H1 (cell line): ENCODE measurements around the gene P2RY11. TPM values are rescaled to one million over a fixed set of nuclear protein-coding genes. Genes with fewer than 3 reads are reported as not detected.

Experiments used
- CTCF ChIA-PET: fragments of 300-600 bp; sonication (Branson Sonifier 250); formaldehyde crosslinking; loops from one replicate; lab custom pipeline; 2021; ENCODE audit not compliant: partially characterized antibody; lab: Charles Lee
- POLR2A ChIA-PET: fragments of 300-600 bp; sonication (Branson Sonifier 250); formaldehyde crosslinking; loops from one replicate; lab custom pipeline; 2021; ENCODE audit warnings: inconsistent platforms; ENCODE audit not compliant: partially characterized antibody; lab: Charles Lee
- DNase-seq, 2 experiments: peaks; one replicate each; pipeline versions ENCODE4 v3.0.0 to v3.0.0-alpha.2; 2010 to 2022; ENCODE audit warnings: low spot score in 2 of 2, low read depth in 1 of 2, mixed read lengths in 1 of 2
- FAIRE-seq: peaks from 2 replicates; lab custom pipeline; 2011; peaks lifted over from hg19 to GRCh38; lab: Jason Lieb, UNC
- H2AFZ ChIP-seq: 2 replicates; pipeline ENCODE4 v1.8.1; 2012; ENCODE audit warnings: low read length, inconsistent platforms
- H2AK5ac ChIP-seq: 2 replicates; pipeline ENCODE4 v1.6.1; 2013; ENCODE audit warnings: low read depth, low read length
- H2BK120ac ChIP-seq: replicated peaks from 2 replicates; pipeline ENCODE3; 2013; ENCODE audit warnings: low read depth, low read length, inconsistent platforms
- H2BK12ac ChIP-seq: 2 replicates; pipeline ENCODE4 v1.6.1; 2013; ENCODE audit warnings: low read depth, low read length
- H2BK15ac ChIP-seq: 2 replicates; pipeline ENCODE4 v1.6.1; 2013; ENCODE audit warnings: low read length
- H2BK20ac ChIP-seq: 2 replicates; pipeline ENCODE4 v1.6.1; 2013; ENCODE audit warnings: low read length
- H2BK5ac ChIP-seq: 2 replicates; pipeline ENCODE4 v1.6.1; 2013; ENCODE audit warnings: low read depth, low read length
- H3K14ac ChIP-seq: 2 replicates; pipeline ENCODE4 v1.6.1; 2013; ENCODE audit warnings: inconsistent platforms; ENCODE audit not compliant: insufficient read length
- H3K18ac ChIP-seq: 2 replicates; pipeline ENCODE4 v1.6.1; 2013; ENCODE audit warnings: low read length; ENCODE audit errors: extremely low read depth
- H3K23ac ChIP-seq: 2 replicates; pipeline ENCODE4 v1.6.1; 2013; ENCODE audit warnings: inconsistent platforms; ENCODE audit not compliant: insufficient read length
- H3K23me2 ChIP-seq: 2 replicates; pipeline ENCODE4 v1.6.1; 2013; ENCODE audit warnings: low read depth, low read length
- H3K27ac ChIP-seq: 2 replicates; pipeline ENCODE4 v1.6.1; 2011; ENCODE audit warnings: low read depth, low read length, inconsistent platforms
- H3K27me3 ChIP-seq, 4 experiments: replicated peaks in 1 of 4; 1 replicate in 1 of 4; 2 replicates in 3 of 4; pipeline versions ENCODE4 v1.6.1 to v1.8.1; 2011 to 2013; ENCODE audit warnings: low read length in 3 of 4, mild to moderate bottlenecking in 3 of 4, inconsistent platforms in 2 of 4, mixed read lengths in 2 of 4, moderate library complexity in 1 of 4; ENCODE audit not compliant: control insufficient read depth in 3 of 4, insufficient read depth in 3 of 4; ENCODE audit errors: extremely low read depth in 1 of 4
- H3K36me3 ChIP-seq, 4 experiments: 2 replicates each; pipeline versions ENCODE4 v1.6.1 to v1.8.1; 2011 to 2013; ENCODE audit warnings: mild to moderate bottlenecking in 4 of 4, low read length in 3 of 4, moderate library complexity in 2 of 4, control low read depth in 1 of 4, inconsistent platforms in 1 of 4; ENCODE audit not compliant: insufficient read depth in 4 of 4, control insufficient read depth in 2 of 4
- H3K4ac ChIP-seq: replicated peaks from 2 replicates; pipeline ENCODE3; 2013; ENCODE audit warnings: low read length, low read depth, mixed read lengths, inconsistent platforms; ENCODE audit not compliant: insufficient read length
- H3K4me1 ChIP-seq, 4 experiments: replicated peaks in 1 of 4; 1 replicate in 1 of 4; 2 replicates in 3 of 4; pipeline versions ENCODE4 v1.6.1 to v1.8.1; 2011 to 2013; ENCODE audit warnings: low read length in 3 of 4, inconsistent platforms in 2 of 4, mixed read lengths in 1 of 4; ENCODE audit not compliant: insufficient read depth in 4 of 4, control insufficient read depth in 3 of 4
- H3K4me2 ChIP-seq, 2 experiments: 2 replicates each; pipeline versions ENCODE4 v1.6.1 to v1.8.1; 2011 to 2013; ENCODE audit warnings: low read depth in 2 of 2, low read length in 2 of 2, control low read depth in 1 of 2, inconsistent platforms in 1 of 2, mild to moderate bottlenecking in 1 of 2; ENCODE audit not compliant: insufficient read depth in 1 of 2
- H3K4me3 ChIP-seq, 4 experiments: fragments of 200-600, 300-600 bp in 1 of 4; sonication (generic), shearing (Covaris generic), sonication (Bioruptor Twin) in 1 of 4; 2 replicates each; pipeline versions ENCODE4 v1.5.1 to v1.8.1; 2011 to 2016; ENCODE audit warnings: low read length in 4 of 4, low read depth in 3 of 4, control low read depth in 2 of 4, inconsistent platforms in 2 of 4, mild to moderate bottlenecking in 2 of 4, mixed read lengths in 1 of 4, moderate library complexity in 1 of 4; ENCODE audit not compliant: insufficient read depth in 2 of 4; ENCODE audit errors: extremely low read depth in 1 of 4
- H3K56ac ChIP-seq: replicated peaks from 2 replicates; pipeline ENCODE3; 2013; ENCODE audit warnings: low read depth, mild to moderate bottlenecking, mixed read lengths, low read length, inconsistent platforms; ENCODE audit not compliant: insufficient read length
- H3K79me1 ChIP-seq: 2 replicates; pipeline ENCODE4 v1.6.1; 2013; ENCODE audit warnings: low read depth, low read length, control low read depth
- H3K79me2 ChIP-seq, 2 experiments: 2 replicates each; pipeline versions ENCODE4 v1.6.1 to v1.8.1; 2012 to 2013; ENCODE audit warnings: low read length in 2 of 2, mild to moderate bottlenecking in 2 of 2, inconsistent platforms in 1 of 2; ENCODE audit not compliant: insufficient read depth in 2 of 2, control insufficient read depth in 1 of 2
- H3K9ac ChIP-seq, 4 experiments: replicated peaks in 1 of 4; 1 replicate in 1 of 4; 2 replicates in 3 of 4; pipeline versions ENCODE4 v1.6.1 to v1.8.1; 2011 to 2013; ENCODE audit warnings: low read depth in 3 of 4, low read length in 3 of 4, control low read depth in 2 of 4, mild to moderate bottlenecking in 2 of 4, moderate library complexity in 2 of 4, inconsistent platforms in 1 of 4; ENCODE audit errors: extremely low read depth in 1 of 4
- H3K9me3 ChIP-seq, 2 experiments: 2 replicates each; pipeline versions ENCODE4 v1.6.1 to v1.8.1; 2012 to 2013; ENCODE audit warnings: mild to moderate bottlenecking in 2 of 2, moderate library complexity in 2 of 2, control low read depth in 1 of 2, inconsistent platforms in 1 of 2, low read depth in 1 of 2, low read length in 1 of 2, mixed read lengths in 1 of 2; ENCODE audit not compliant: insufficient read depth in 2 of 2
- H4K20me1 ChIP-seq, 2 experiments: replicated peaks in 1 of 2; 2 replicates each; pipeline versions ENCODE3 to v1.8.1; 2011 to 2013; ENCODE audit warnings: inconsistent platforms in 2 of 2, low read length in 2 of 2, mild to moderate bottlenecking in 1 of 2; ENCODE audit not compliant: insufficient read depth in 2 of 2, control insufficient read depth in 1 of 2
- H4K5ac ChIP-seq: 2 replicates; pipeline ENCODE4 v1.6.1; 2013; ENCODE audit warnings: low read length, low read depth, mixed read lengths, inconsistent platforms; ENCODE audit not compliant: insufficient read length
- H4K8ac ChIP-seq: 2 replicates; pipeline ENCODE4 v1.8.0; 2013; ENCODE audit warnings: mild to moderate bottlenecking, moderate library complexity, low read length, inconsistent platforms; ENCODE audit not compliant: insufficient read depth; ENCODE audit errors: extremely low read depth
- H4K91ac ChIP-seq: replicated peaks from 2 replicates; pipeline ENCODE3; 2013; ENCODE audit warnings: low read length, mixed read lengths, inconsistent platforms; ENCODE audit not compliant: insufficient read length
- EP300 ChIP-seq, 2 experiments: IDR thresholded peaks; 1 replicate in 1 of 2; 2 replicates in 1 of 2; pipeline ENCODE4 v1.6.1; 2011 to 2012; ENCODE audit warnings: low read depth in 2 of 2, low read length in 2 of 2, mild to moderate bottlenecking in 2 of 2, borderline replicate concordance in 1 of 2, inconsistent platforms in 1 of 2, moderate library complexity in 1 of 2
- EZH2 ChIP-seq: fragments of 200-600 bp; sonication (generic); IDR thresholded peaks from 2 replicates; pipeline ENCODE4 v1.7.1; 2012; ENCODE audit warnings: low read depth, mild to moderate bottlenecking, moderate library complexity, low read length, inconsistent platforms; ENCODE audit not compliant: severe bottlenecking
- KDM1A ChIP-seq: fragments of 200-600, 300-600 bp; sonication (generic); IDR thresholded peaks from 2 replicates; pipeline ENCODE4 v1.7.1; 2016; ENCODE audit warnings: mild to moderate bottlenecking, low read length, borderline replicate concordance
- PHF8 ChIP-seq: fragments of 200-600 bp; sonication (generic); conservative IDR thresholded peaks from 2 replicates; pipeline ENCODE4 v1.7.1; 2012; ENCODE audit warnings: low read depth, mild to moderate bottlenecking, inconsistent platforms, low read length, moderate library complexity
- RXRA ChIP-seq: IDR thresholded peaks from 2 replicates; pipeline ENCODE4 v1.6.1; 2011; ENCODE audit warnings: low read depth, mild to moderate bottlenecking, low read length, moderate library complexity; ENCODE audit not compliant: insufficient read depth
- SP4 ChIP-seq: IDR thresholded peaks from 2 replicates; pipeline ENCODE4 v1.6.1; 2012; ENCODE audit warnings: low read length, inconsistent platforms
- WGBS, 2 experiments: shearing (Covaris generic) in 1 of 2; methylation state at CpG; one replicate each; pipeline versions ENCODE4 v1.1.6 to v1.1.7; 2013 to 2015; ENCODE audit warnings: low lambda C conversion rate in 2 of 2, mixed read lengths in 2 of 2, inconsistent platforms in 1 of 2, low coverage in 1 of 2, missing lambda C conversion rate in 1 of 2; ENCODE audit not compliant: insufficient replicate concordance in 2 of 2, insufficient coverage in 1 of 2, insufficient read length in 1 of 2; ENCODE audit errors: extremely low coverage in 1 of 2, missing lambda C conversion rate in 1 of 2; 5-methylcytosine and 5-hydroxymethylcytosine counted together
- polyA plus RNA-seq, 7 experiments: library from polyadenylated mRNA; depleted of rRNA in 3 of 7; stranded (reverse) in 5 of 7; unstranded in 2 of 7; fragments of >200 nt in 5 of 7; fragments of 200-250 nt in 2 of 7; gene quantifications; 1 replicate in 5 of 7; 2 replicates in 1 of 7; 4 replicates in 1 of 7; pipeline versions ENCODE4 v1.2.1 to v1.2.3, GENCODE V29; 2011 to 2013; ENCODE audit warnings: missing spikeins in 2 of 7, mixed read lengths in 2 of 7
- total RNA-seq: library from RNA; stranded (reverse); fragmentation: NEBNext Ultra II Directional; extraction: Animal tissue kit (Norgen Biotek cat#: 25700); gene quantifications from 2 replicates; pipeline ENCODE4 v1.2.1, GENCODE V29; 2021

Gene P2RY11
- total and polyA plus RNA-seq, 2 of the 8 experiments (the other 6 are each of a cell fraction or from before 2014, with no cell fraction given) = 9.2 to 18.0 TPM

GRCh38 chr19:10086591-10087192, 24.8 kb upstream of the P2RY11 start:
- Histone ChIP-seq H3K79me2 (no peaks in the 10 kb centered on the region), H4K91ac (no peak overlapping the region), H4K8ac (peak overlapping the region; percentile 86), H3K18ac (peak overlapping the region; percentile 48), H3K23ac (no peak overlapping the region), H2BK15ac (no peak overlapping the region), H3K56ac (no peak overlapping the region), H3K4me3 (peak overlapping the region; percentile 81 to 92 (median 87)), H2BK12ac (no peak overlapping the region), H4K20me1 (peaks cover 0 to 3% of the 10 kb centered on the region in 2 experiments), H3K27ac (no peak overlapping the region), H3K14ac (no peak overlapping the region), H3K23me2 (peaks cover 13% of the 10 kb centered on the region; the same call in 1 of the 2 replicates), H2BK120ac (no peak overlapping the region), H2AFZ (no peak overlapping the region), H3K36me3 (peaks cover 0 to 3% (median 1%) of the 10 kb centered on the region in 4 experiments; a peak in 1 of 8 replicates), H2BK20ac (no peak overlapping the region), H3K79me1 (no peaks in the 10 kb centered on the region), H4K5ac (peak overlapping the region; percentile 59), H3K4me2 (peak overlapping the region; percentile 71), H3K27me3 (peaks cover 0 to 2% (median 0%) of the 10 kb centered on the region in 4 experiments; a peak in 1 of 7 replicates), H2BK5ac (no peak overlapping the region), H3K9me3 (no peaks in the 10 kb centered on the region), H3K9ac (peak overlapping the region in 3 of 4 experiments; percentile 1 to 31 (median 25); a peak in 4 of 7 replicates), H3K4ac (no peak overlapping the region), H2AK5ac (no peak overlapping the region), H3K4me1 (peaks cover 0 to 4% (median 3%) of the 10 kb centered on the region in 4 experiments; a peak in 4 of 7 replicates)
- FAIRE-seq (no peak), DNase-seq (peak in 1 of 2 experiments; percentile 61)
- 1% methylated on average over 27 of the region's 43 CpGs; no CpG with 5 or more reads in 1 of the 2 experiments for WGBS, 2 experiments
- ChIA-PET CTCF (no interaction called here), POLR2A (interaction anchor here (1.7 to 15.1 kb wide), 2 partner anchors 10 to 26 kb away, joined by 3 to 240 read pairs; partner anchors contain the start of genes P2RY11 and PPAN)
- TF ChIP-seq PHF8 (peak; percentile 10; the same call in 1 of the 2 replicates), EZH2 (no peak), KDM1A (0 out of 2 replicates have a peak, but pooled peaks have one; percentile 30), EP300 (IDR thresholded peaks at IDR 0.05; ENCODE audit: borderline replicate concordance in 1 of 2, low read depth in 2 of 2, low read length in 2 of 2) (no peak), RXRA (0 out of 2 replicates have a peak, but pooled peaks have one; percentile 78), SP4 (0 out of 2 replicates have a peak, but pooled peaks have one; percentile 4)
